HG02571 (cell line): ENCODE results near the gene DHCR7.
"Not testable (repeated sequence)": the region's sequence is repeated elsewhere in the genome, so short reads cannot be mapped to it uniquely, and the experiment has no call there.

Source experiments
- ATAC-seq: cut with Tn5 transposase; IDR thresholded peaks from one replicate; pipeline ENCODE4 v1.9.1; 2021; ENCODE audit warnings: mild to moderate bottlenecking, moderate library complexity; ENCODE audit not compliant: unreplicated experiment

Gene DHCR7

DNA sequence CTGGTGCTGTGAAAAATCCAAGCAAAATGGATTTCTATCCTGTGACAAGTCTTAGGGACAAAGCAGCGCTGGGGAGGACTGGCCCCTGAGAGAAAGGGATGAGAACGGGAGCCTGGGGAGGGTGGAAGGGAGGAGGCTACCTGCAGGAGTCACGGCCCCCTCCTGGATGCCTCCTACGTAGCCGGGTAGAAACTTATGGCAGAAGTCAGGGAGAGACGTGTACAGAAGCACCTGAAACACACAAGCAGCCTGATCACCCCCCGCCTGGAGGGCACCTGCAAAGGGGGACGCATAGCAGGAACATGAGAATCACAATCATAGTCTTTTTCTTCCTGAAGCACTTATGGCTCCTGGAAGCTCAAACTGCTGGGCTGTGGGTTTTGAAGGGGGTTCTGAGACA is 6.1 kb downstream of the DHCR7 start:
- no peak for ATAC-seq

- ATAC-seq = no peak
Measured at GRCh38 chr11:71441251-71441650, 6.9 kb downstream of the DHCR7 start.

DNA sequence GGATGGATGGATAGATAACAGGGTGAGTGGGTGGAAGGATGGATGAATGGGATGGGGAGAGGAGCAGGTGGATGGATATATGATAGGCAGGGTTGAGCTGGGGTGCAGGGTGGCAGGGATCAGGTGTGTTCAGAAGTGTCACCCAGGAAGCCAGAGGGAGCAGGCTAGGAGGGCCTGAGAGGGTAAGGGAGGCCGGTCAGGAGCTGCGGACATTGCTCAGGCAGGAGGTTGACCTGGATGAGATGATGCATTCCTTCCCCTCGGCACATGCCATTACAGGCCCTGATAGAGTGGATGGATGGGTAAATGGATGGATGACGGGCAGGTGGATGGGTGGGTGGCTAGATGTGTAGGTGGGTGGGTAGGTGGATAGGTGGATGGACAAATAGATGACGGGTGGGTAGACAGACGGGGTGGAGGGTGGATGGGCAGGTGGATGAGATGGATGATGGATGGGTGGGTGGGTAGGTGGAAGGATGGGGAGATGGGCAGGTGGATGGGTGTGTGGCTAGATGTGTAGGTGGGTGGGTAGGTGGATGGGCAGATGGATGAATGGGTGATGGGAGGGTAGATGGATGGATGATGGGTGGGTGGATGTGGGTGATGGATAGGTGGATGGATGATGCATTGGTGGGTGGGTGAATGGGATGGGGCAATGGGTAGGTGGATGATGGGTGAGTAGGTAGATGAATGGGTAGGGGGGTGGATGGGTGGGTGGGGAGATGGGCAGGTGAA is 8.0 kb downstream of the DHCR7 start:
- ATAC-seq = no peak

DNA sequence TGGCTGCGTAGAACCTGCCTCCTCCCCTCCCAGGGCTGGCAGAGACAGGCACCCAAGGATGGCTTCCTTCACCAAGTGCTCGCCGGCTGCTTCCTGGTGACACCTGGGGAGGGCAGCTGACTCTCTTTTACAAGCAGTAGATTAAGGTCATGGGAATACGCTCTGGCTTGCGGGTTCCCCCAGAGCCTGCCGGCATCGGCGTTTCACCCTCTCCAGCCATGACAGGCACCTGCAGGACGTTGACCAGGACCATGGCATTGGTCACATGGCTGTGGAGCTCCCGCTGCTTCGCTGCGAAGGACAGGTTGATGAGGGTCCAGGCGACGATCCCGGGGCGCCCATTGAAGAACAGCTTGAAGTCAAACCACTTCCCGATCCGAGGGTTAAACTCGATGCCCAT is 9.5 kb downstream of the DHCR7 start:
- no peak for ATAC-seq

GRCh38 chr11:71437879-71438278 is 10.3 kb downstream of the DHCR7 start:
- ATAC-seq = no peak

GRCh38 chr11:71437399-71437798 is 10.8 kb downstream of the DHCR7 start:
- no peak for ATAC-seq

- ATAC-seq = no peak
Measured at GRCh38 chr11:71436861-71437260, 11.3 kb downstream of the DHCR7 start.

DNA sequence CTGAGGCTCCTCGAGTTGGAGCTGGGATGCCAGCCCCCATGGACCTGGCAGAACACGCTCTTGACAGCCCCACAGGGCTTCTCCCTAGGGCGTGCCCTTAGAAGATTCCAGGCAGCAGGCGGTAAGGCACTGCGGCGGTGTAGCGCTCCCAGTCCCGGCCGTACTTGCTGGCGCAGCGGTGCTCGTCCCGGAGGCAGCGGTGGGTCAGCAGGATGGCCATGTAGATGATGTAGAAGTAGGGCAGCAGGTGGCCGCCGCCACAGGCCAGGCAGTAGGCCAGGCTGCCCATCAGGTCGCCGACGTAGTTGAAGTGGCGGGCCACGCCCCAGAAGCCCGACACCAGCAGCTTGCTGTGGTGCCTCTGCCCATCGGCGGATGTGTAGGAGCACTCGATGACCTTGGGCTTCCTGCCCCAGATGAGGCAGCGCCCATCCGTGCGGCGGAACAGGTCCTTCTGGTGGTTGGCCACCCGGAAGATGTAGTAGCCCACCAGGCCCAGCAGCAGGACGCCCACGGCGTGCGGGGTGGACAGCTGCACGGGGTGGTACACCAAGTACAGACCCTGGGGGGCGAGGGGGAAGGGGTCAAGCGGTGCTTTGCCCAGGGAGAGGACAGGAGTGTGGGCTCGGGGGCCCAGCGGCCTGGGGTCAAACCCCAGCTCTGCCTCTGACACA is 12.8 kb downstream of the DHCR7 start:
- ATAC-seq = no peak

- no peak for ATAC-seq
Measured at GRCh38 chr11:71434576-71435130, 13.5 kb downstream of the DHCR7 start.

- no peak for ATAC-seq
Measured at GRCh38 chr11:71433648-71434450, 14.3 kb downstream of the DHCR7 start.

DNA sequence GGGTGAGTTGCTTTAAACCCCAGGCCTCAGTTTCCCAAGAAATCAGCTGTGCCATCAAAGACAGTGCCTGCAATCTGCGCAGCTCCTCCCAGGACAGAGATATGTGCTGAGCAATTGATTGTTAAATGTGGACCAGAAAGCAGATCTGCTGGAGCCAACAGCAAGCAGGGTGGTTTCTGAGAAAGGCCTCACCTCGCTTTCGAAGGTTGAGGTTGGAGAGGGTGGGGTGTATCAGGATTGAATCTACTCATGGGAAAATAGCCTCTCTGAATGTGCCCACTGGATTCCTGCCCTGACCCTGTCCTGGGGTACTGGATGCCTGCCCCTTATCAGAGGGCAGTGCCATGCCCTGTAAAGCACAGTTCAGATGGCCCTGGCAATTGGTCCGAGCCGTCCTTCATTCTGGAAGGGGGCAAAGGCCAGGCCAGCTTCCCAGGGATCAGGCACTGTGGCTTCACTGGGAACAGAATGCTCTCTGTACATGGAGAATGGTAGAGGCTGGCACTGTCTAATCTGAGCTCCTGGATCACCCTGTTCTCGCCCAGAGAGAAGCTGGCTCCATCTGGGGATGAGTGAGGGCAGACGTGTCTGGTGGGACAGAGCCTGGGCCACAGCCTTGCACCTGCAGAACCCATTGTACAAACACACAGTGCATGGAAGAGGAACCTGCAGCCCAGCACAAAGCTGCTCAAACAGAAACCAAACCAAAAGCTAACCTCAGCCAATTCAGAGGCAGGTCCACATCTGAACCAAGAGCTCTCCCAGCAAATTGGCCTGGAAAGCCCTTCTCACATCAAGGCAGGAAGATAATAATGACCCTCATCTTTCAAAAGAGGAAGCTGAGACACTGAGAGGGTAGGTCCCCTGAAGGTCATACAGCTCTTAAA is 15.2 kb downstream of the DHCR7 start:
- ATAC-seq = no peak

DNA sequence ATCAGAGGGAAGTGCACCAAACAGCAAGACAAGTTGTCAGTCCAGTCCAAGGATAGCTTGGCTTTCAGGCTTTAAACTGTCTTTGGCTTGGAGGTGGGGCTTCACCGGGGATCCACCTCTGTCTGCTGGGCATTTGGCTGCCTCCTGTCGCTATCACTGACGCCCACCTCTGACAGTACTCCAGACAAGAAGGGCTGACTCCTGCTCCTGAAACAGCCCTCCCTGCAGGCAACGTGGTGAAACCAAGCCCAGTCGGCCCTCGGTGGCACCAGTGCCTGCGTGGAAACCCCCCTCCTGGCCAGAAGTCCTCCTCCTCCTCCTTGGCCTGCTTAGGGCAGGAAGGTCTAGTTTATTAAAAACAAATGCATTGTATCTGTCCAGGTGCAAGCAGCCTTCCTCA is 16.9 kb downstream of the DHCR7 start:
- no peak for ATAC-seq

DNA sequence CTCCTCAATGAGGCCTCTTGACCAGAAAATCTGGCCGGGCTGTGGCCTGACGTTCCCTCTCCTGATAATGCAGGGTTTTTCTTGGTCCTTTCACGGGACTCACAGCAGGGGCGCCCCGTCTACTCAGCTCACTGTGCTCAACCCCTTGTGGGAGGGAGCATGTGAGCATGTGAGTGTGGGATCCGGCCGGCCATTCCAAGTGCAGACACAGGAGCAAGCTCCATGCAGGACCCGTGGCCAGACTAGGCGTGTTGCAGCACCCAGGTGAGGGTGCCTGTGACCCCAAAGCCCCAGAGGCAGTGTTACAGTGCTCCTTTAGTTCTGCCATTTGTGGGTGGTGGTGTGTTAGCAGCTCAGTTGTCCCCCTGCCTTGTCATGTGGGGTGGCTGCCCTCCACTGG is 18.0 kb downstream of the DHCR7 start:
- ATAC-seq = no peak

GRCh38 chr11:71429701-71430100 is 18.5 kb downstream of the DHCR7 start:
- ATAC-seq = no peak

DNA sequence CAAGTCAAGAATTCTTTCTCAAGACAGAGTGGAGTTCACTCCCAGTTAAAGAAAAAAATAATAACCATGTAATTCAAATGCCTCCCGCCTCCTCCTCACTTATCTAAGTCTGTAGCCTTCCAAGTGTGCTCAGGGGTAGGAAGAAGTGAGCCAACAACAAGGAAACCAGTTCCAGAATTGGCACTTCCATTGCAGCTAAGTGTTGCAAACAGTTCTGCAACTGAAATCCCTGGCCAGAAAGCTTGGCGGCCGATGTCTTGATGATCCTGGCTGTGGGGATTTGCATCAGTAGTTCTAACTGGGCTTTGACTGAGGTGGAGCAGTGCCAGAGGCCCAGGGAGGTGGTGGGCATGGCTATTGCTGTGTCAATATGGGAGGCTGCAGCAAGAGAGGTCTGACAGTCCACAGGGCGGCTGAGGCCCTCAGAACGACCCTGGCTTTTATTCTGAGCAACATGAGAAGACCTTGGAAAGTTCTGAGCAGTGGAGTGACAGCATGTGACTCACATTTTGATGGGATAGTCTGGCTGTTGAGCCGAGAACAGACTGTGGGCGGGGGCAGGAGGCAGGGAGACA is 19.2 kb downstream of the DHCR7 start:
- ATAC-seq = no peak

DNA sequence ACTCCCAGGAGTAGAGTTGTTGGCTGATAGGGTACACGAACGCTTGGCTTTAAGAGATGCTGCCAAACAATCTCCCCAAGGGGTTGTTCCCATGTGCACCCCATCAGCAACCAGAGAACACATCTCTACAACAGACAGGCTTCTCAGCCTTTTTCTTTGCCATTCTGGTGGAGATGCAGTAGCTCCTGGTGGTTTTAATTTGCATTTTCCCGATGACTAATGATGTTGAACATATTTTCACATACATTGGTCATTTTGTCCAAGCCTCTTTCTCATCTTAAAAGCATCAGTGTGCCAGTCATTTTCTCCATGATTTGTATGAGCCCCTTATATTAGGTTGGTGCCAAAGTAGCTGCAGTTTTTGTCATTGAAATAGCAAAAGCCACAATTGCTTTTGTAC is 21.8 kb downstream of the DHCR7 start:
- no peak for ATAC-seq

DNA sequence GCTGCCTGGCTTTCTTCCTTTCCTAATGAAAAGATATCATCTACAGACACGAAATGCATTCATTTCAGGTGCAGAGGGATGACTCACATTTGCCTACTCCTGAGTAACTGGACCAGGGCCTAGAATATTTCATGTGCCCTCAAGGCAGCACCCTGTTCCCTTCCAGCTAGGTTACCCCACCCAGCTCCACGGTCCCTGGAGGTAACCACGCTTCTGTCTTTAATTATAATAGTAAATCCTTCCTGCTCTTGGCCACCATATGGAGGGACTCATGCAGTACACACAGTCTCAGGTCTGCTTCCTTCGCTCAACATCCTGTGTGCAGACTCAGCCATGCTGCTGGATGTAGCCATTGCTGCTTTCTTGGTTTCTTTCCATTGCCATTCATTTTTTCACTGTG is 22.3 kb downstream of the DHCR7 start:
- ATAC-seq = no peak

- ATAC-seq = no peak
Measured at GRCh38 chr11:71425409-71425808, 22.8 kb downstream of the DHCR7 start.

DNA sequence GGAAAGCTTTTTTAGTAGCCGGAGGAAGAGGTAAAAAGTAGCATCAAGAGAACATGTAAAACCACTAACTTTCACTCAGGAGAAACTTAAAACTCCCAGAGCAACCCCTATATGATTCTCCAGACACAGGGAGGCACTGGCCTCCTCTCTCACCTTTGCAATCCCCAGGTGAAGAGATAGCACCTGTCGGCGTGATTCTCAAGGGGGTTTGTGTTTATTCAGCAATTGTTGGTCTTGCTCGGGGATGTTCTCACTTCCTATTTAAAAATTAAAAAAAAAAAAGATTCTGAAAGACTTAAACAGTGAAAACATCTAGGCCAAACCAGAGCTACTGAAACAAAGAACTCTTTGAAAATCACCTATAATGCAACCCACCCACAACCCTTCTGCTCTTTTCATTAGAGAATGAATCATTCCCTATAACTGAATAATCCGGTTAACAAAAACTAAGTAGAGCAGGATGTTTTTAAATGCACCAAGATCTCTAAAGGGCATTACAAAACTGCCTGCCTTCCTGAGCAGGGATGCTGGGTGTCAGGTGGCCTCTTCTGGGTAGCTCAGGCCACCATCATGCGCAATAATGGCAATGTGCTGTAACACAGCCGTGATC is 24.9 kb downstream of the DHCR7 start:
- ATAC-seq = no peak

DNA sequence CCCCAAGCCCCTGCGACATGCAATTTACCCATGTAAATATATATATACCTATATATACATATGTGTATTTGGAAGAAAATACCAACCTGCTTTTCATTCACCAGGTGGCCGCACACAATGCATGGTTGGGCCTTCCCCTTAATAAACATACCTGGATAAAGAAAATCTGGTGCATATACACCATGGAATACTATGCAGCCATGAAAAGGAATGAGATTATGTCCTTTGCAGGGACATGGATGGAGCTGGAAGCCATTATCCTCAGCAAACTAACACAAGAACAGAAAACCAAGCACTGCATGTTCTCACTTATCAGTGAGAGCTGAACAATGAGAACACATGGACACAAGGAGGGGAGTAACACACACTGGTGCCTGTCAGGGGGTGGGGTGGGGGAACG is 25.9 kb downstream of the DHCR7 start:
- ATAC-seq = not testable (repeated sequence)
